LNCAP (cell line): ENCODE measurements around the gene COTL1.

Experiments used
- TF ChIP-seq, protein P1 (sequence below): fragments of 450-650 bp; IDR thresholded peaks from 2 replicates; pipeline ENCODE4 v1.5.1; 2017; ENCODE audit warnings: mild to moderate bottlenecking

Gene COTL1

DNA sequence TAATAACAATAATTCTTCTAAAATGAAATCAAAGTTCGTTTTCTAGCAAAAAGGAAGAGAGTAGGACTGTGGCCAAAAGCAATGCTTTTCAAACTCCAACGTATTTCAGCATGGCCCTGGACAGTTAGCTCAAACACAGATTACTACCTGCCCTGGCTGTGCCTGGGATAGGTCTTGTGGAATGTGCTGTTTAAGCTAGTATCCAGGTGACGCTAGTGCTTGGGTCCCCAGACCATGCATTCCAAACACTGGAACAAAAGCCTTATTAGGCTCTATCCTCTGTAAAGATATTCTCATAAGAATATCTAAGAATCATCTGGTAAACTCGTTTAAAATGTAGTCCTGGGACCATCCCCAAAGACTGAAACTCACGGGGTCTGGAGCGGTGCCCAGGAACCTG, 60.8 kb downstream of the COTL1 start:
- TF ChIP-seq, protein P1, sequence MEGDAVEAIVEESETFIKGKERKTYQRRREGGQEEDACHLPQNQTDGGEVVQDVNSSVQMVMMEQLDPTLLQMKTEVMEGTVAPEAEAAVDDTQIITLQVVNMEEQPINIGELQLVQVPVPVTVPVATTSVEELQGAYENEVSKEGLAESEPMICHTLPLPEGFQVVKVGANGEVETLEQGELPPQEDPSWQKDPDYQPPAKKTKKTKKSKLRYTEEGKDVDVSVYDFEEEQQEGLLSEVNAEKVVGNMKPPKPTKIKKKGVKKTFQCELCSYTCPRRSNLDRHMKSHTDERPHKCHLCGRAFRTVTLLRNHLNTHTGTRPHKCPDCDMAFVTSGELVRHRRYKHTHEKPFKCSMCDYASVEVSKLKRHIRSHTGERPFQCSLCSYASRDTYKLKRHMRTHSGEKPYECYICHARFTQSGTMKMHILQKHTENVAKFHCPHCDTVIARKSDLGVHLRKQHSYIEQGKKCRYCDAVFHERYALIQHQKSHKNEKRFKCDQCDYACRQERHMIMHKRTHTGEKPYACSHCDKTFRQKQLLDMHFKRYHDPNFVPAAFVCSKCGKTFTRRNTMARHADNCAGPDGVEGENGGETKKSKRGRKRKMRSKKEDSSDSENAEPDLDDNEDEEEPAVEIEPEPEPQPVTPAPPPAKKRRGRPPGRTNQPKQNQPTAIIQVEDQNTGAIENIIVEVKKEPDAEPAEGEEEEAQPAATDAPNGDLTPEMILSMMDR, result no peak

DNA sequence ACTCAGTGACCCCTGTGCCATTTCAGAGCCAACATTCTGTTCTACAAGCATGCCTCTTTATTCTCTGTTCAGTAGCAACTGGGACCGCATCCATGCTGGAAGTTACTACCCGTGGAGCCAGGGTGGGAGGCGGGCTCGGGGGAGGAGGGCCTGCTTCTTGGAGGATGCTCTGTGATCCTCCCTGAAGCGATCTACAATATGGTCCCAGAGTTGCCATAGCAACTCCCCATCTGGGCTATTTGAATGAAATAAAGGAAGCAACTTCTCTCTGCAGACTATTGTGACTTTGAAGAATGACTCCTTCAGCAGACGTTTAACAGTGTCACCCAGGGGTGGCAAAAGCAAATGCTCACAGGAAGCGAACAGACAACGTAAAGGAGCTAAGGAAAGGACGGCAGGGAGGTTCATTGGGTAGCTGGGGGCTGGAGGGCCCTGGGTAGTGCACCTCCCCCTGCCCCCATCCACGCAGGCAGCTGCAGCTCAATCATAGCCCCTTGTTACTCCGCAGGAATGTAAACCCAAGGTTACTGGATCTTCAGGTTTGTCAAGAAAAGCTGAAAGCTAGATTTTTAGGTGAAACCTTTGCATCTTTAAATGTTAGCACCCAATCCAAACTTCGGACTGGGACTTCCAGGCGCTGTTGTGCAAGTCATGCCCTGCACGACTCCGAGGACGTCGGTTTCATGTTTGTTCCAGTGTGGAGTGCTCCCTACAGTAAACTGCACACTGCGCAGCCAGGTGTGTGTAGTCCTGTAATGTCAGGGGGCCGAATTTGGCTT, 62.3 kb downstream of the COTL1 start:
- TF ChIP-seq, protein P1, result no peak

DNA sequence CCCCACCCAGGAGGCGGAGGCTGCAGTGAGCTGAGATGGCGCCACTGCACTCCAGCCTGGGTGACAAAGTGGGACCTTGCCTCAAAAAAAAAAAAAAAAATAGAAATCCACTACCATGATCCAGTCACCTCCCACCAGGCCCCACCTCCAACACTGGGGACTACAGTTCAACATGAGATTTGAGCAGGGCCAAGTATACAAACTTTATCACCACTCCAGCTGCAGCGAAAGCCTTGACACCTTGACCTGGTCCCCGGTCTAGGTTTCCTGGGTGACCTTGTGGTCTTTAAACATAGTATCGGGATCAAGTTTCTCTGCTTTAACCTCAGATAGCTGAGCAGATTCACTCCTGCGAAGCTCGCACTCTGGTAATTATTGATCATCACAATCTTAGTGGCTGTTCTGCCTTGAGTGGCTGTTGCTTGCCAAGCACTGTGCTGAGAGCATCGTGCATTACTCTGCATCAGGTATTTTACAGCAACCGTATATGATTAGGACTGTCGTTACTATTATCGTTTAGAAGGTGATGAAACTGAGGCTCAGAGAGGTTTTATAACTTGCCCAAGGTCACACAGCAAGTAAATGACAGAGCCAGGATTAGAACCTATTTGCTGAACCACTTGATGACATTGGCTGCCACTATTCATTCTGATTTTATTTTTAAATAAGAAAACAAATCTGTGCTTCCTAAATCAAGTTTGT, 63.1 kb downstream of the COTL1 start:
- TF ChIP-seq, protein P1, result no peak

DNA sequence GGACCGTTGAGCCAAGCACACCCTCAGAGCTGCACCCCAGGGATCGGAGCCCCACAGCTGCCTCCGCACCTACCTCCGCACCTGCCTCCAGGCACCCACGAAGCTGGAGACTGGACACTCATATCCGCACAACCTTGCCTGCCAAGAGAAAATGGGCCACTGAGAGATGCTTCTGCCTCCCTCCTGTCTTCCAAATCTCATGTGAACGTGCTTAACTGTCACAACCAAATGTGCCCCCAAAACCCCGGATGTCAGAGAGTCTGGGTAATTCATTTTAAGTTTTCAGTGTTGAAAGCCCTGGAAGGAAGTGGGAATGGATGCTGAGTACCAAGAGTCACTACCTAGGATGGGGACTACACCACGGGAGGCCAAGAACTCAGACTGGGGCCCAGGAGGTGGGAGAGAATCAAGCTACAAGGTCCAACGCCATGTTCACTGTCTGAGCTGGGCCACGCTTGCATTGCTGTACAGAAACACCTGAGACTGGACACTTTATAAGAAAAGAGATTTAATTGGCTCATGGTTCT, 63.9 kb downstream of the COTL1 start:
- TF ChIP-seq, protein P1, result no peak

DNA sequence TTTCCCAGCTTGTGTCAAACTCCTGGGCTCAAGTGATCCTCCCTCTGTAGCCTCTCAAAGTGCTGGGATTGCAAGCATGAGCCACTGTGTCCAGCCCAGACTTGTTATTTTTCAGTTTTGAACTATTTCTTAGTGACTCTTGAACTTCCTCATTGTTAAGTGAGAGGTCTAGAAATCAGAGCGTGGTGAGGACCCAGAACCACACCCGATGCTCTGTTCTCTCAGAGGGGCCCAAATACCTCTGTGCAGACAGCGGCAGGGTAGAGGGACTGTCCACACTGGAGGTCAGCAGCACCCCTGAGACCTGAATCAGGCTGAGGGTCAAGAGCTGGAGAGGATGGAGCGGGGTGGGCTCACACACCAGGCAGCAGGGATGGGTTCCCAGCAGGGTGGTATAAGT, 65.7 kb downstream of the COTL1 start:
- TF ChIP-seq, protein P1, result no peak

DNA sequence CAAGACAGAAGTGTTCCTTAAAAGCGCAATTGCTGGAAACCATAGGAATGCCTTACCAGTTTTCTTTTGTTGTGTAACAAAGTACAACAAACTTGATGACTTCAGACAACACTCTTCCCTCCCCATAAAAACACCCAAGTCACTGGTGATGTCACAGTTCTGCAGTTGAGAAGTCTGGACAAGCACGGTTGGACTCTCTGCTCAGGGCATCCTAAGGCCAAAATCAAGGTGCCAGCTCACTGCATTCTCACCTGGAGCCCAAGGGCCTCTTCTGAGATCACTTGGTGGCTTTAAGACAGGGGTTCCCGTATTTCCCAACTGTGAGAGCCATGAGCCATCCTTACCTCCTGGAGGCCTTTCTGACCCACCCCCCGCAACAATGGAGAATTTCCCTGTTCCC, 67.8 kb downstream of the COTL1 start:
- TF ChIP-seq, protein P1, result no peak

DNA sequence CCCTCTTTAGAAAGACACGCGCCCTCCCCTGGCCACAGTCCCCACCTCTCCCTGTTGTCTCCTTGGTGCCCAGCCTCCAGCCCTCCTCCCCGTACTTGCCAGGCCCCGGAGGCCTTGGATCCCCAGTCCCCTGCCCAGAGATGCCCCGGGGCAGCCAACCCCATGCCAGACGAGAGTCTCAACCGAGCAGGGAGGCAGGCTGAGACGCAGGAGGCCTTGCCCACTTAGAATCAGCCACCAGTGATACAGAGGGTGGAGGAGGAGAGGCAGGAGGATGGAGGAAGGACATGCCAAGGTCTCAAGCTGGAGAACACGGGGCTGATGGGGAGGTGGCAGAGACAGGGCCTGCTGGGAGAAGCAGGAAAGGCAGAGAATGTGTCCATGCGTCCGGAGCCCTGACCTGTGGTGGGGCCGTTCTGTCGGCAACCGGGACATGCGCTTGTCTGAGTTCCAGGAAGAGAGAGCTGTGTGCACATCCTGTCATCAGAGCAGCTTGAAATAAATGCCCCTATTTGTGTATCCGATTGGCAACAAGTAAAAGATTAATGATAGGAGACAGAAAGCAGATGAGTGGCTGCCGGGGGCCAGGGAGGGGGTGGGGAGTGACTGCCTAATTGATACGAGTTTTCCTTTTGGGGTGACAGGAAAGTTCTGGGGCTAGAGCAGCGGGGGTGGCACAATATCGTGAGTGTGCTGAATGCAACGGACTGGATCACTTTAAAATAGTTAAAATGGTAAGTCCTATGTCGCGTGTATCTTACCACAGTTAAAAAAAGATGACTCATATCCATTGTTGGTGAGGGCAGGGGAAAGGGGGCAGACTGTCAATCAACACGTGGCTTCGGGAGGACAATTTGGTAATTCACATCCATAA, 68.7 kb downstream of the COTL1 start:
- TF ChIP-seq, protein P1, result no peak
